Testis (tissue), 2 donors: ENCODE results near the gene CDK2AP2.

Source experiments
- POLR2A ChIP-seq: fragments of 450-650 bp; IDR thresholded peaks from one replicate; pipeline ENCODE4 v1.6.1; 2017; ENCODE audit warnings: antibody characterized with exemption, mild to moderate bottlenecking, moderate library complexity
- TF ChIP-seq, protein P1 (sequence below), 3 experiments: fragments of 450-650 bp in 2 of 3; fragments of 200-600 bp in 1 of 3; sonication (generic) in 1 of 3; IDR thresholded peaks; one replicate each; pipeline ENCODE4 v1.5.1; 2016 to 2019; ENCODE audit warnings: antibody characterized with exemption in 3 of 3, mild to moderate bottlenecking in 2 of 3, moderate library complexity in 1 of 3

DNA sequence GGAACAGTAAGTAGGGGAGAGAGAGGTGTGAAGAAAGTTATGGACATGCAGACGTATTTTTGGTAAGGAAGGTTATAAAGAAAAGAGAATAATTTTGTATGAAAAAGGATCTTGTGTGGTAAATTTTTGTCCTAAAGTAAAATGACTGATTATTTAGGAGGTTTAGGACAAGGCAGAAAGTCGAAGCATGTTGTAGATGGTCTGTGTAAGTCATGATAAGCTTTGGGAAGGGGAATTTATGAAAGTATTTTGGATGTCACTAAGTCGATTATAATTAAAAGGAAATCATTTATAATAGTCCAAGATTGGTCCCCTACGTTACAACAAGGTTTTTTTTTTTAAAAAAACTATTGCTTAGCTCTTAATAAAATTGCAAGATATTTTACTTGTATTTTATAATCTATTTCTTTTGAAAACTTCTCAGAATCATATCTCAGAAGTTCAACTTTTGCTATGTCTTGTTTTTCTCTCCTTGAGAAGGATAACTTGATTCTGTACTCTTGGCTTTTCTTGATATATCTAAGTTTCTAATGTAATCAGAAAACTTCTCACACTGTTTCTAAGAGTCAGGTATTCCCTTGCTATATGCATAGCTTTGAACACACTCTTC, 26.2 kb upstream of the CDK2AP2 start:
- TF ChIP-seq, protein P1, sequence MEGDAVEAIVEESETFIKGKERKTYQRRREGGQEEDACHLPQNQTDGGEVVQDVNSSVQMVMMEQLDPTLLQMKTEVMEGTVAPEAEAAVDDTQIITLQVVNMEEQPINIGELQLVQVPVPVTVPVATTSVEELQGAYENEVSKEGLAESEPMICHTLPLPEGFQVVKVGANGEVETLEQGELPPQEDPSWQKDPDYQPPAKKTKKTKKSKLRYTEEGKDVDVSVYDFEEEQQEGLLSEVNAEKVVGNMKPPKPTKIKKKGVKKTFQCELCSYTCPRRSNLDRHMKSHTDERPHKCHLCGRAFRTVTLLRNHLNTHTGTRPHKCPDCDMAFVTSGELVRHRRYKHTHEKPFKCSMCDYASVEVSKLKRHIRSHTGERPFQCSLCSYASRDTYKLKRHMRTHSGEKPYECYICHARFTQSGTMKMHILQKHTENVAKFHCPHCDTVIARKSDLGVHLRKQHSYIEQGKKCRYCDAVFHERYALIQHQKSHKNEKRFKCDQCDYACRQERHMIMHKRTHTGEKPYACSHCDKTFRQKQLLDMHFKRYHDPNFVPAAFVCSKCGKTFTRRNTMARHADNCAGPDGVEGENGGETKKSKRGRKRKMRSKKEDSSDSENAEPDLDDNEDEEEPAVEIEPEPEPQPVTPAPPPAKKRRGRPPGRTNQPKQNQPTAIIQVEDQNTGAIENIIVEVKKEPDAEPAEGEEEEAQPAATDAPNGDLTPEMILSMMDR (IDR thresholded peaks at IDR 0.05) = no peak
- no peak for TF ChIP-seq POLR2A
